H1 (cell line): ENCODE data around the gene SND1. TPM values are rescaled to one million over a fixed set of nuclear protein-coding genes. Genes with fewer than 3 reads are reported as not detected.

Source experiments
- CTCF ChIA-PET: fragments of 300-600 bp; sonication (Branson Sonifier 250); formaldehyde crosslinking; loops from one replicate; lab custom pipeline; 2021; ENCODE audit not compliant: partially characterized antibody; lab: Charles Lee
- POLR2A ChIA-PET: fragments of 300-600 bp; sonication (Branson Sonifier 250); formaldehyde crosslinking; loops from one replicate; lab custom pipeline; 2021; ENCODE audit warnings: inconsistent platforms; ENCODE audit not compliant: partially characterized antibody; lab: Charles Lee
- DNase-seq, 2 experiments: peaks; one replicate each; pipeline versions ENCODE4 v3.0.0 to v3.0.0-alpha.2; 2010 to 2022; ENCODE audit warnings: low spot score in 2 of 2, low read depth in 1 of 2, mixed read lengths in 1 of 2
- FAIRE-seq: peaks from 2 replicates; lab custom pipeline; 2011; peaks lifted over from hg19 to GRCh38; lab: Jason Lieb, UNC
- H2AFZ ChIP-seq: 2 replicates; pipeline ENCODE4 v1.8.1; 2012; ENCODE audit warnings: low read length, inconsistent platforms
- H2AK5ac ChIP-seq: 2 replicates; pipeline ENCODE4 v1.6.1; 2013; ENCODE audit warnings: low read depth, low read length
- H2BK120ac ChIP-seq: replicated peaks from 2 replicates; pipeline ENCODE3; 2013; ENCODE audit warnings: low read depth, low read length, inconsistent platforms
- H2BK12ac ChIP-seq: 2 replicates; pipeline ENCODE4 v1.6.1; 2013; ENCODE audit warnings: low read depth, low read length
- H2BK15ac ChIP-seq: 2 replicates; pipeline ENCODE4 v1.6.1; 2013; ENCODE audit warnings: low read length
- H2BK20ac ChIP-seq: 2 replicates; pipeline ENCODE4 v1.6.1; 2013; ENCODE audit warnings: low read length
- H2BK5ac ChIP-seq: 2 replicates; pipeline ENCODE4 v1.6.1; 2013; ENCODE audit warnings: low read depth, low read length
- H3K14ac ChIP-seq: 2 replicates; pipeline ENCODE4 v1.6.1; 2013; ENCODE audit warnings: inconsistent platforms; ENCODE audit not compliant: insufficient read length
- H3K18ac ChIP-seq: 2 replicates; pipeline ENCODE4 v1.6.1; 2013; ENCODE audit warnings: low read length; ENCODE audit errors: extremely low read depth
- H3K23ac ChIP-seq: 2 replicates; pipeline ENCODE4 v1.6.1; 2013; ENCODE audit warnings: inconsistent platforms; ENCODE audit not compliant: insufficient read length
- H3K23me2 ChIP-seq: 2 replicates; pipeline ENCODE4 v1.6.1; 2013; ENCODE audit warnings: low read depth, low read length
- H3K27ac ChIP-seq: 2 replicates; pipeline ENCODE4 v1.6.1; 2011; ENCODE audit warnings: low read depth, low read length, inconsistent platforms
- H3K27me3 ChIP-seq, 4 experiments: replicated peaks in 1 of 4; 1 replicate in 1 of 4; 2 replicates in 3 of 4; pipeline versions ENCODE4 v1.6.1 to v1.8.1; 2011 to 2013; ENCODE audit warnings: low read length in 3 of 4, mild to moderate bottlenecking in 3 of 4, inconsistent platforms in 2 of 4, mixed read lengths in 2 of 4, moderate library complexity in 1 of 4; ENCODE audit not compliant: control insufficient read depth in 3 of 4, insufficient read depth in 3 of 4; ENCODE audit errors: extremely low read depth in 1 of 4
- H3K36me3 ChIP-seq, 4 experiments: 2 replicates each; pipeline versions ENCODE4 v1.6.1 to v1.8.1; 2011 to 2013; ENCODE audit warnings: mild to moderate bottlenecking in 4 of 4, low read length in 3 of 4, moderate library complexity in 2 of 4, control low read depth in 1 of 4, inconsistent platforms in 1 of 4; ENCODE audit not compliant: insufficient read depth in 4 of 4, control insufficient read depth in 2 of 4
- H3K4ac ChIP-seq: replicated peaks from 2 replicates; pipeline ENCODE3; 2013; ENCODE audit warnings: low read length, low read depth, mixed read lengths, inconsistent platforms; ENCODE audit not compliant: insufficient read length
- H3K4me1 ChIP-seq, 4 experiments: replicated peaks in 1 of 4; 1 replicate in 1 of 4; 2 replicates in 3 of 4; pipeline versions ENCODE4 v1.6.1 to v1.8.1; 2011 to 2013; ENCODE audit warnings: low read length in 3 of 4, inconsistent platforms in 2 of 4, mixed read lengths in 1 of 4; ENCODE audit not compliant: insufficient read depth in 4 of 4, control insufficient read depth in 3 of 4
- H3K4me2 ChIP-seq, 2 experiments: 2 replicates each; pipeline versions ENCODE4 v1.6.1 to v1.8.1; 2011 to 2013; ENCODE audit warnings: low read depth in 2 of 2, low read length in 2 of 2, control low read depth in 1 of 2, inconsistent platforms in 1 of 2, mild to moderate bottlenecking in 1 of 2; ENCODE audit not compliant: insufficient read depth in 1 of 2
- H3K4me3 ChIP-seq, 4 experiments: fragments of 200-600, 300-600 bp in 1 of 4; sonication (generic), shearing (Covaris generic), sonication (Bioruptor Twin) in 1 of 4; 2 replicates each; pipeline versions ENCODE4 v1.5.1 to v1.8.1; 2011 to 2016; ENCODE audit warnings: low read length in 4 of 4, low read depth in 3 of 4, control low read depth in 2 of 4, inconsistent platforms in 2 of 4, mild to moderate bottlenecking in 2 of 4, mixed read lengths in 1 of 4, moderate library complexity in 1 of 4; ENCODE audit not compliant: insufficient read depth in 2 of 4; ENCODE audit errors: extremely low read depth in 1 of 4
- H3K56ac ChIP-seq: replicated peaks from 2 replicates; pipeline ENCODE3; 2013; ENCODE audit warnings: low read depth, mild to moderate bottlenecking, mixed read lengths, low read length, inconsistent platforms; ENCODE audit not compliant: insufficient read length
- H3K79me1 ChIP-seq: 2 replicates; pipeline ENCODE4 v1.6.1; 2013; ENCODE audit warnings: low read depth, low read length, control low read depth
- H3K79me2 ChIP-seq, 2 experiments: 2 replicates each; pipeline versions ENCODE4 v1.6.1 to v1.8.1; 2012 to 2013; ENCODE audit warnings: low read length in 2 of 2, mild to moderate bottlenecking in 2 of 2, inconsistent platforms in 1 of 2; ENCODE audit not compliant: insufficient read depth in 2 of 2, control insufficient read depth in 1 of 2
- H3K9ac ChIP-seq, 4 experiments: replicated peaks in 1 of 4; 1 replicate in 1 of 4; 2 replicates in 3 of 4; pipeline versions ENCODE4 v1.6.1 to v1.8.1; 2011 to 2013; ENCODE audit warnings: low read depth in 3 of 4, low read length in 3 of 4, control low read depth in 2 of 4, mild to moderate bottlenecking in 2 of 4, moderate library complexity in 2 of 4, inconsistent platforms in 1 of 4; ENCODE audit errors: extremely low read depth in 1 of 4
- H3K9me3 ChIP-seq, 2 experiments: 2 replicates each; pipeline versions ENCODE4 v1.6.1 to v1.8.1; 2012 to 2013; ENCODE audit warnings: mild to moderate bottlenecking in 2 of 2, moderate library complexity in 2 of 2, control low read depth in 1 of 2, inconsistent platforms in 1 of 2, low read depth in 1 of 2, low read length in 1 of 2, mixed read lengths in 1 of 2; ENCODE audit not compliant: insufficient read depth in 2 of 2
- H4K20me1 ChIP-seq, 2 experiments: replicated peaks in 1 of 2; 2 replicates each; pipeline versions ENCODE3 to v1.8.1; 2011 to 2013; ENCODE audit warnings: inconsistent platforms in 2 of 2, low read length in 2 of 2, mild to moderate bottlenecking in 1 of 2; ENCODE audit not compliant: insufficient read depth in 2 of 2, control insufficient read depth in 1 of 2
- H4K5ac ChIP-seq: 2 replicates; pipeline ENCODE4 v1.6.1; 2013; ENCODE audit warnings: low read length, low read depth, mixed read lengths, inconsistent platforms; ENCODE audit not compliant: insufficient read length
- H4K8ac ChIP-seq: 2 replicates; pipeline ENCODE4 v1.8.0; 2013; ENCODE audit warnings: mild to moderate bottlenecking, moderate library complexity, low read length, inconsistent platforms; ENCODE audit not compliant: insufficient read depth; ENCODE audit errors: extremely low read depth
- H4K91ac ChIP-seq: replicated peaks from 2 replicates; pipeline ENCODE3; 2013; ENCODE audit warnings: low read length, mixed read lengths, inconsistent platforms; ENCODE audit not compliant: insufficient read length
- ATF2 ChIP-seq: IDR thresholded peaks from 2 replicates; pipeline ENCODE4 v1.6.1; 2012; ENCODE audit warnings: low read length, inconsistent platforms
- KDM5A ChIP-seq: fragments of 200-600 bp; IDR thresholded peaks from 2 replicates; pipeline ENCODE4 v1.7.1; 2012; ENCODE audit warnings: mild to moderate bottlenecking, low read length, inconsistent platforms, mixed read lengths
- WGBS, 2 experiments: shearing (Covaris generic) in 1 of 2; methylation state at CpG; one replicate each; pipeline versions ENCODE4 v1.1.6 to v1.1.7; 2013 to 2015; ENCODE audit warnings: low lambda C conversion rate in 2 of 2, mixed read lengths in 2 of 2, inconsistent platforms in 1 of 2, low coverage in 1 of 2, missing lambda C conversion rate in 1 of 2; ENCODE audit not compliant: insufficient replicate concordance in 2 of 2, insufficient coverage in 1 of 2, insufficient read length in 1 of 2; ENCODE audit errors: extremely low coverage in 1 of 2, missing lambda C conversion rate in 1 of 2; 5-methylcytosine and 5-hydroxymethylcytosine counted together
- polyA plus RNA-seq, 7 experiments: library from polyadenylated mRNA; depleted of rRNA in 3 of 7; stranded (reverse) in 5 of 7; unstranded in 2 of 7; fragments of >200 nt in 5 of 7; fragments of 200-250 nt in 2 of 7; gene quantifications; 1 replicate in 5 of 7; 2 replicates in 1 of 7; 4 replicates in 1 of 7; pipeline versions ENCODE4 v1.2.1 to v1.2.3, GENCODE V29; 2011 to 2013; ENCODE audit warnings: missing spikeins in 2 of 7, mixed read lengths in 2 of 7
- total RNA-seq: library from RNA; stranded (reverse); fragmentation: NEBNext Ultra II Directional; extraction: Animal tissue kit (Norgen Biotek cat#: 25700); gene quantifications from 2 replicates; pipeline ENCODE4 v1.2.1, GENCODE V29; 2021

SND1 gene
- total and polyA plus RNA-seq, 2 of the 8 experiments (the other 6 are each of a cell fraction or from before 2014, with no cell fraction given), result 122 to 290 TPM

- Histone ChIP-seq H3K23me2 (no peaks in the 10 kb centered on the region), H3K27ac (no peak overlapping the region), H3K79me1 (no peaks in the 10 kb centered on the region), H4K20me1 (no peaks in the 10 kb centered on the region), H3K27me3 (peaks cover 2 to 14% (median 6%) of the 10 kb centered on the region in 4 experiments; a peak in 4 of 7 replicates), H3K9ac (no peak overlapping the region), H4K8ac (no peak overlapping the region), H2AK5ac (no peak overlapping the region), H2BK15ac (no peak overlapping the region), H3K4ac (no peak overlapping the region), H3K4me2 (no peak overlapping the region), H3K9me3 (no peaks in the 10 kb centered on the region), H2BK5ac (no peak overlapping the region), H2BK120ac (no peak overlapping the region), H3K23ac (no peak overlapping the region), H3K18ac (no peak overlapping the region), H3K36me3 (no peaks in the 10 kb centered on the region), H4K5ac (no peak overlapping the region), H3K14ac (no peak overlapping the region), H3K4me1 (peaks cover 0 to 9% (median 4%) of the 10 kb centered on the region in 4 experiments; a peak in 4 of 7 replicates), H2BK12ac (0 out of 2 replicates have a peak overlapping the region, but pooled peaks have one; percentile 50), H3K79me2 (no peaks in the 10 kb centered on the region; a peak in 1 of 4 replicates), H4K91ac (no peak overlapping the region), H3K4me3 (no peak overlapping the region), H3K56ac (no peak overlapping the region), H2BK20ac (no peak overlapping the region), H2AFZ (no peak overlapping the region)
- TF ChIP-seq KDM5A, result no peak
- no peak for TF ChIP-seq ATF2
- POLR2A ChIA-PET, result interaction anchor here (0.6 to 1.1 kb wide), 2 partner anchors 73 to 88 kb away, joined by 3 read pairs; no protein-coding TSS in a partner anchor
- 87% methylated on average over 7 of the region's 7 CpGs; no CpG with 5 or more reads in 1 of the 2 experiments for WGBS, 2 experiments
- CTCF ChIA-PET, result interaction anchor here (1.9 to 2.4 kb wide), 2 partner anchors 21 to 94 kb away, joined by 13 to 25 read pairs; no protein-coding TSS in a partner anchor
- DNase-seq (no peak), FAIRE-seq (no peak)
Observed at GRCh38 chr7:128114806-128115205, 462.8 kb downstream of the SND1 start.
